Osteocyte (in vitro differentiated cells): Measurements from ENCODE around the gene THOC7. TPM values are rescaled to one million over a fixed set of nuclear protein-coding genes. Genes with fewer than 3 reads are reported as not detected.

ENCODE experiments used
- DNase-seq: peaks from one replicate; pipeline ENCODE4 v3.0.0; 2021; ENCODE audit warnings: mixed read lengths; ENCODE audit not compliant: unreplicated experiment; ENCODE audit errors: extremely low spot score
- H3K27ac Mint-ChIP-seq: one replicate; pipeline ENCODE4 v1.8.0; 2021; ENCODE audit warnings: mild to moderate bottlenecking, mixed read lengths; ENCODE audit not compliant: unreplicated experiment
- H3K27me3 Mint-ChIP-seq: one replicate; pipeline ENCODE4 v1.8.0; 2021; ENCODE audit warnings: mixed read lengths; ENCODE audit not compliant: unreplicated experiment
- H3K36me3 Mint-ChIP-seq: one replicate; pipeline ENCODE4 v1.8.0; 2021; ENCODE audit warnings: mixed read lengths; ENCODE audit not compliant: unreplicated experiment
- H3K4me1 Mint-ChIP-seq: one replicate; pipeline ENCODE4 v1.8.0; 2021; ENCODE audit warnings: mixed read lengths; ENCODE audit not compliant: unreplicated experiment
- H3K4me3 Mint-ChIP-seq: one replicate; pipeline ENCODE4 v1.8.0; 2021; ENCODE audit warnings: mild to moderate bottlenecking, moderate library complexity, mixed read lengths; ENCODE audit not compliant: unreplicated experiment
- H3K9me3 Mint-ChIP-seq: one replicate; pipeline ENCODE4 v1.8.0; 2021; ENCODE audit warnings: mixed read lengths; ENCODE audit not compliant: unreplicated experiment
- CTCF ChIP-seq: fragments of 200-600 bp; sonication (generic); IDR thresholded peaks from 2 replicates; pipeline ENCODE4 v1.5.0; 2021; ENCODE audit warnings: antibody characterized with exemption, mild to moderate bottlenecking, moderate library complexity
- total RNA-seq: library from RNA; stranded (reverse); gene quantifications from 2 replicates; pipeline ENCODE4 v1.2.1, GENCODE V29; 2021

The THOC7 gene
- total RNA-seq, 1 donor from 2014 or later: 59.4 TPM

DNA sequence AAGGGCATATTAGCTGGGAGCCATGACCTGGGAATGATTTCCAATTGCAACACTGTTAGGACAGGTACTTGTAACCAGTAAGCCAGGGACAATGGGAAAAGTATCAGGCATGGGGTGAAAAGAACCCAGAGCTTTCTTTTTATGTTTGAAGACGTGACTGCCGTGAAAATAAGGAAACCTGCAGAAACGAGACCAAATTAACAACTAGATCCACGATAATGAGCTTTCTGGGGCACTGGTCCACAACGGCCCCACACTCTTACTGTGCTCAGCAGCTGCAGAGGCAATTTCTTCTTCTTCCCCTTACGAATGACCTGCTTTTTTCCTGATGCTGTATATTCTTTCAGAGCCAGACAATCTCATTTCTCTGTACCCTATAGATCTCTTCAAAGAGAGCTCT lies 33.1 kb downstream of the THOC7 start:
- Mint-ChIP-seq H3K4me1 (peaks cover 4% of the 10 kb centered on the region), H3K27me3 (no peaks in the 10 kb centered on the region)
- no peak for TF ChIP-seq CTCF

GRCh38 chr3:63824309-63824708 lies 39.3 kb downstream of the THOC7 start:
- Mint-ChIP-seq H3K27me3 (no peaks in the 10 kb centered on the region), H3K36me3 (peaks cover 8% of the 10 kb centered on the region), H3K27ac (peak overlapping the region; percentile 59), H3K4me1 (peaks cover 17% of the 10 kb centered on the region), H3K4me3 (no peak overlapping the region), H3K9me3 (peaks cover 3% of the 10 kb centered on the region)
- no peak for DNase-seq
- TF ChIP-seq CTCF: no peak

More for the DNA sequence above, 33.1 kb downstream of the THOC7 start:
- Mint-ChIP-seq H3K9me3 (peaks cover 5% of the 10 kb centered on the region), H3K4me3 (no peak overlapping the region), H3K27ac (no peak overlapping the region), H3K36me3 (peaks cover 41% of the 10 kb centered on the region)
- no peak for DNase-seq

DNA sequence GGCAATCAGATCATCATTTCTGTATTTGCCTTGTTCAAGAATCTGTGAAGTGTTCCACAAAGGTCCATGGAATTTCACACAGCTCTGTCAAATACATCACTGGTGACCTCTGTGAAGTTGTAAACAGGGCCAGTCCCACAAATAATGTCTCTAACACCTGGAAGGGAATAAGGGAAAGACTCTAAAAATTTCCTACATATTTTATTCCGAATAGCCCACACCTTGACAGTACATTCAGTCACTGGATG lies 44.5 kb downstream of the THOC7 start, which contains the start of gene C3orf49:
C3orf49 (plus strand) TSS at position 149 of the 248 bp plus-strand sequence. CDS start 173 bp downstream, outside the sequence.
- no peak for DNase-seq
- no peak within 1 kb of the TSS for H3K27ac Mint-ChIP-seq
- peaks cover under 1% of the 10 kb centered on the region for H3K4me1 Mint-ChIP-seq
- peaks cover 3% of the 10 kb centered on the region for H3K36me3 Mint-ChIP-seq
- H3K9me3 Mint-ChIP-seq: no peaks in the 10 kb centered on the region
- H3K4me3 Mint-ChIP-seq: no peak within 1 kb of the TSS
- H3K27me3 Mint-ChIP-seq: no peaks in the 10 kb centered on the region
- TF ChIP-seq CTCF: no peak

DNA sequence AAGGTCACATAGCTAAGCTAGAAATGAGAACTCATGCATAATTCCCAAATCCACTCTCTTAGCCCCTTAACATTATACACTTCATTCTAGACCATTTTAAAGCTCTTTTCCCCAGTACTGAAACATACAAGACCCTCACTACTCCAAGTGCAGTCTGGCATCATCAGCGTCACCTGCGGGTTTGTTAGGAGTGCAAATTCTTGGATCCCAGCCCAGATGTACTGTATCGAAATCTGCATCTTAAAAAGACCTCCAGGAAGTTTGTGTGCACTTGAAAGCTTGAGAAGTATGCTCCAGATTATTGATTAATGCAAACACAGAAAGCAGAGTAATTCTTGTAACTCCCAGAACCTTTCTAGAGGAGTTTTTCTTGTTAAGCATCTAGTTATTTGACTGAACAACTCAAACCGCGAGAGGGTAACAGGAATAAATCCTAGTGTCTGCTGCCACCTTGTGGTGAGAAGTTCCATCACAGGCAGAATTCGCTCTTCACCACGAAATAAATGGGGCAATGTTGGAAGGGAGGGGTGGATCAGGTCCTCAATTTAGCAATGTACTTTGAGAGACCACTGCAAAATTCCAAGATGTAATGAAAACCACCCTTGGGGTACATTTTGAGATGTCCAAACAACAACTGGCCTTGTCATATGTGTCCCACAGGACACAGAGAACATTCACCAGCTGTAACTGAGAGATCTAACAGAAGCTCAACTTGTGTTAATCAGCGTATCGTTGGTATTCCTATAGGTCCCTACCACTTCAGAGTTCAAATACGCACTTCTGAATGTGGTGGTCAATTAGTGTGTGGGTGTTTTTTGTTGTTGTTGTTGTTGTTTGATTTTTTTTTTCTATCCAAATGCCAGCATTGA lies 45.1 kb downstream of the THOC7 start:
- no peaks in the 10 kb centered on the region for H3K4me1 Mint-ChIP-seq
- TF ChIP-seq CTCF: peak; percentile 88
- no peak for DNase-seq

GRCh38 chr3:63817225-63817624 lies 46.4 kb downstream of the THOC7 start:
- no peak for TF ChIP-seq CTCF
- no peaks in the 10 kb centered on the region for H3K27me3 Mint-ChIP-seq
- no peak overlapping the region for H3K27ac Mint-ChIP-seq
- H3K4me3 Mint-ChIP-seq: no peak overlapping the region
- H3K36me3 Mint-ChIP-seq: peaks cover 3% of the 10 kb centered on the region
- no peaks in the 10 kb centered on the region for H3K9me3 Mint-ChIP-seq
- no peak for DNase-seq
- H3K4me1 Mint-ChIP-seq: no peaks in the 10 kb centered on the region

More for the DNA sequence above, 45.1 kb downstream of the THOC7 start:
- Mint-ChIP-seq H3K27ac (no peak overlapping the region), H3K27me3 (no peaks in the 10 kb centered on the region), H3K9me3 (no peaks in the 10 kb centered on the region), H3K4me3 (no peak overlapping the region), H3K36me3 (peaks cover 3% of the 10 kb centered on the region)
